Endothelial cell of umbilical vein (primary cell): Measurements from ENCODE around the gene DNAAF5. TPM values are rescaled to one million over a fixed set of nuclear protein-coding genes. Genes with fewer than 3 reads are reported as not detected.

Experiments used
- BruUV-seq: library from RNA; stranded (reverse); fragments of 400-500 nt; replicated peaks from 2 replicates; lab custom pipeline; 2021; lab: Mats Ljungman, UMichigan
- CTCF ChIA-PET: fragments of 300-600, 350-600 bp; sonication (Branson Sonifier 250); formaldehyde crosslinking; loops from one replicate; lab custom pipeline; 2021; ENCODE audit warnings: antibody characterized with exemption, inconsistent platforms; lab: Charles Lee
- POLR2A ChIA-PET: fragments of 300-600, 350-600 bp; sonication (Branson Sonifier 250); formaldehyde crosslinking; loops from one replicate; lab custom pipeline; 2021; ENCODE audit warnings: antibody characterized with exemption, inconsistent platforms; lab: Charles Lee
- DNase-seq: peaks from one replicate; pipeline ENCODE4 v3.0.0-alpha.2; 2011; ENCODE audit warnings: low read depth, low spot score
- FAIRE-seq: peaks from 2 replicates; lab custom pipeline; 2011; peaks lifted over from hg19 to GRCh38; lab: Jason Lieb, UNC
- H2AFZ ChIP-seq: 2 replicates; pipeline ENCODE4 v1.6.0; 2012; ENCODE audit warnings: low read depth, low read length, control low read depth, inconsistent platforms
- H3K27ac ChIP-seq: 2 replicates; pipeline ENCODE4 v1.5.1; 2011; ENCODE audit warnings: low read depth, mild to moderate bottlenecking, control low read depth, low read length, moderate library complexity; ENCODE audit not compliant: insufficient read depth
- H3K27me3 ChIP-seq, 2 experiments: 2 replicates each; pipeline versions ENCODE4 v1.6.0 to v1.6.1; 2011; ENCODE audit warnings: low read length in 2 of 2, mixed read lengths in 1 of 2; ENCODE audit not compliant: control insufficient read depth in 2 of 2, insufficient read depth in 2 of 2
- H3K36me3 ChIP-seq, 2 experiments: 2 replicates in 1 of 2; 3 replicates in 1 of 2; pipeline ENCODE4 v1.5.1; 2011; ENCODE audit warnings: low read length in 2 of 2, mild to moderate bottlenecking in 1 of 2, moderate library complexity in 1 of 2; ENCODE audit not compliant: control insufficient read depth in 2 of 2, insufficient read depth in 2 of 2; ENCODE audit errors: extremely low read depth in 1 of 2
- H3K4me1 ChIP-seq: 3 replicates; pipeline ENCODE4 v1.5.1; 2011; ENCODE audit warnings: mild to moderate bottlenecking, low read length; ENCODE audit not compliant: control insufficient read depth, insufficient read depth; ENCODE audit errors: extremely low read depth
- H3K4me2 ChIP-seq: 2 replicates; pipeline ENCODE4 v1.6.1; 2011; ENCODE audit warnings: low read length, control low read depth, mixed read lengths; ENCODE audit not compliant: insufficient read depth
- H3K4me3 ChIP-seq, 3 experiments: fragments of 200-600 bp in 1 of 3; sonication (generic), shearing (Covaris generic) in 1 of 3; replicated peaks in 1 of 3; 2 replicates each; pipeline ENCODE4 v1.5.1; 2011 to 2016; ENCODE audit warnings: control low read depth in 3 of 3, low read length in 3 of 3, mild to moderate bottlenecking in 2 of 3, inconsistent platforms in 1 of 3, low read depth in 1 of 3, moderate library complexity in 1 of 3; ENCODE audit not compliant: insufficient read depth in 1 of 3
- H3K79me2 ChIP-seq: 2 replicates; pipeline ENCODE4 v1.6.0; 2012; ENCODE audit warnings: low read length, inconsistent platforms; ENCODE audit not compliant: control insufficient read depth, insufficient read depth
- H3K9ac ChIP-seq: replicated peaks from 2 replicates; pipeline ENCODE3; 2011; ENCODE audit warnings: low read length, control low read depth; ENCODE audit not compliant: insufficient read depth; ENCODE audit errors: extremely low read depth
- H3K9me1 ChIP-seq: replicated peaks from 3 replicates; pipeline ENCODE4 v1.6.0; 2011; ENCODE audit warnings: mild to moderate bottlenecking, low read length; ENCODE audit not compliant: control insufficient read depth, insufficient read depth; ENCODE audit errors: extremely low read depth
- H3K9me3 ChIP-seq: replicated peaks from 2 replicates; pipeline ENCODE4 v1.5.1; 2012; ENCODE audit warnings: low read length, inconsistent platforms; ENCODE audit not compliant: control insufficient read depth, insufficient read depth
- H4K20me1 ChIP-seq: replicated peaks from 2 replicates; pipeline ENCODE3; 2011; ENCODE audit warnings: mild to moderate bottlenecking, low read length; ENCODE audit not compliant: control insufficient read depth, insufficient read depth; ENCODE audit errors: extremely low read depth
- CTCF ChIP-seq, 2 donors: IDR thresholded peaks; 1 replicate in 1 of 2; 2 replicates in 1 of 2; pipeline ENCODE4 v1.5.1; 2011; ENCODE audit warnings: low read length in 2 of 2, mild to moderate bottlenecking in 2 of 2, moderate library complexity in 2 of 2, control low read depth in 1 of 2, inconsistent platforms in 1 of 2, low read depth in 1 of 2; ENCODE audit not compliant: insufficient read depth in 1 of 2; ENCODE audit errors: extremely low read depth in 1 of 2
- EZH2 ChIP-seq: IDR thresholded peaks from 2 replicates; pipeline ENCODE4 v1.6.1; 2012; ENCODE audit warnings: borderline replicate concordance, low read depth, mild to moderate bottlenecking, moderate library complexity, low read length, inconsistent platforms; ENCODE audit not compliant: severe bottlenecking
- FOS ChIP-seq: IDR thresholded peaks from 2 replicates; pipeline ENCODE4 v1.6.1; 2011; ENCODE audit warnings: mild to moderate bottlenecking, low read length, moderate library complexity, borderline replicate concordance; ENCODE audit not compliant: insufficient read depth
- GATA2 ChIP-seq: IDR thresholded peaks from 2 replicates; pipeline ENCODE4 v1.7.0; 2011; ENCODE audit warnings: low read depth, mild to moderate bottlenecking, moderate library complexity, mixed read lengths, low read length; ENCODE audit not compliant: insufficient read length, insufficient read depth
- JUN ChIP-seq: IDR thresholded peaks from 2 replicates; pipeline ENCODE4 v1.6.1; 2011; ENCODE audit warnings: borderline replicate concordance, low read depth; ENCODE audit not compliant: insufficient read length, insufficient read depth
- MAX ChIP-seq: IDR thresholded peaks from 2 replicates; pipeline ENCODE4 v1.6.1; 2011; ENCODE audit not compliant: insufficient read depth, insufficient read length
- MYC ChIP-seq: IDR thresholded peaks from one replicate; pipeline ENCODE4 v1.6.1; 2011; ENCODE audit warnings: mild to moderate bottlenecking, low read depth, low read length
- POLR2A ChIP-seq: IDR thresholded peaks from 2 replicates; pipeline ENCODE4 v1.6.1; 2012; ENCODE audit warnings: low read depth, mild to moderate bottlenecking, control low read depth, low read length
- POLR2AphosphoS5 ChIP-seq: IDR thresholded peaks from 2 replicates; pipeline ENCODE4 v1.6.1; 2012; ENCODE audit warnings: low read depth, mild to moderate bottlenecking, control low read depth, low read length, moderate library complexity; ENCODE audit not compliant: insufficient read depth
- dilution Hi-C: fragments of 300-500 bp; cut with MboI; formaldehyde crosslinking; loops from one replicate; pipeline ENCODE4 v1.15.0; 2019; ENCODE audit warnings: low sequenced_read_pairs; ENCODE audit not compliant: extremely low pct_ligation_motif_present
- intact Hi-C: fragments of 100-400 bp; cut with micrococcal nuclease; formaldehyde crosslinking; loops from one replicate; pipeline ENCODE4 v1.10.0; 2022
- polyA plus RNA-seq, 4 experiments: library from polyadenylated mRNA; depleted of rRNA in 3 of 4; stranded (reverse) in 3 of 4; unstranded in 1 of 4; fragments of >200 nt; gene quantifications; 2 replicates each; pipeline versions ENCODE4 v1.2.1 to v1.2.3, GENCODE V29; 2011 to 2012; ENCODE audit warnings: missing spikeins in 1 of 4
- total RNA-seq: library from RNA; stranded (reverse); gene quantifications from 2 replicates; pipeline ENCODE4 v1.2.3, GENCODE V29; 2021

DNAAF5 gene
- total and polyA plus RNA-seq, 2 donors (not counting 3 experiments of a cell fraction or from before 2014, with no cell fraction given), result 49.3 to 65.5 TPM

GRCh38 chr7:756231-756927 is 29.9 kb downstream of the DNAAF5 start:
- Histone ChIP-seq H3K27me3 (no peaks in the 10 kb centered on the region), H4K20me1 (no peaks in the 10 kb centered on the region), H3K36me3 (peaks cover 5 to 46% of the 10 kb centered on the region in 2 experiments), H3K9me3 (no peaks in the 10 kb centered on the region), H3K9ac (no peak overlapping the region), H3K4me1 (no peaks in the 10 kb centered on the region), H3K4me2 (no peak overlapping the region), H3K27ac (no peak overlapping the region), H2AFZ (no peak overlapping the region), H3K79me2 (no peaks in the 10 kb centered on the region), H3K9me1 (no peaks in the 10 kb centered on the region), H3K4me3 (no peak overlapping the region)
- DNase-seq (no peak), FAIRE-seq (no peak)
- CTCF ChIA-PET, result no interaction called here
- intact Hi-C loops, result no loop called here
- TF ChIP-seq POLR2A, result no peak
- no peak for TF ChIP-seq FOS
- no peak for TF ChIP-seq JUN
- TF ChIP-seq MYC, result no peak
- TF ChIP-seq EZH2, result no peak
- no peak for TF ChIP-seq CTCF (IDR thresholded peaks at IDR 0.05; ENCODE audit: extremely low read depth in 1 of 2, insufficient read depth in 1 of 2, low read depth in 1 of 2, low read length in 2 of 2)
- no peak for TF ChIP-seq MAX
- TF ChIP-seq POLR2AphosphoS5, result no peak
- no peak for TF ChIP-seq GATA2
- no TSS peak for BruUV-seq
- dilution Hi-C loops, result no loop called here
- POLR2A ChIA-PET, result no interaction called here
